Adrenal gland (tissue), 5 donors: ENCODE measurements around the gene PRPF40A.

Experiments used
- POLR2A ChIP-seq, 2 donors: fragments of 450-650 bp; IDR thresholded peaks; one replicate each; pipeline ENCODE4 v1.6.1; 2017; ENCODE audit warnings: antibody characterized with exemption in 2 of 2, mild to moderate bottlenecking in 2 of 2, moderate library complexity in 1 of 2
- TF ChIP-seq, protein P1 (sequence below), 6 experiments: fragments of 450-650 bp in 4 of 6; fragments of 200-600 bp in 2 of 6; sonication (generic) in 1 of 6; IDR thresholded peaks; 1 replicate in 5 of 6; 2 replicates in 1 of 6; pipeline versions ENCODE4 v1.5.1 to v1.8.0; 2016 to 2021; ENCODE audit warnings: antibody characterized with exemption in 6 of 6, mild to moderate bottlenecking in 2 of 6, moderate library complexity in 1 of 6
- donor health status: DM: no; HTN: no; CAD: no.

DNA sequence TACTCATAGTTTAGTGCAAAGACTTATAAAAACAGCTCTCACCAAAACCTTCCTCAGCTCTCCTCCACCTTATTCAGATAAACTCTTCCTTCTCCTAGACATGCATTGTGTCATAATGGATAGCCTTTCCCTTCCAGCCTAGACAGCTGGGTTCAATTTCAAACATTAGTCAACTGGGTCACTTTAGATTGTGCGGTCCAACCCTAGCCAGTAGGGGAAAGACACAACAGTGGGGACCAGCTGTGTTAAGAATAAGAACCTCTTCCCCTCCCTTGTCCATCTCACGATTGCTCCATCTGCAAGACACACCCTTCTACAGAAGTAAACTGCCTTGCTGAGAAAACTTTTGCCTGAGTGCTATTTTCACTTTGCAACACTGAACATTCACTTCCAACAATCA is 8.5 kb downstream of the PRPF40A start:
- TF ChIP-seq, protein P1, sequence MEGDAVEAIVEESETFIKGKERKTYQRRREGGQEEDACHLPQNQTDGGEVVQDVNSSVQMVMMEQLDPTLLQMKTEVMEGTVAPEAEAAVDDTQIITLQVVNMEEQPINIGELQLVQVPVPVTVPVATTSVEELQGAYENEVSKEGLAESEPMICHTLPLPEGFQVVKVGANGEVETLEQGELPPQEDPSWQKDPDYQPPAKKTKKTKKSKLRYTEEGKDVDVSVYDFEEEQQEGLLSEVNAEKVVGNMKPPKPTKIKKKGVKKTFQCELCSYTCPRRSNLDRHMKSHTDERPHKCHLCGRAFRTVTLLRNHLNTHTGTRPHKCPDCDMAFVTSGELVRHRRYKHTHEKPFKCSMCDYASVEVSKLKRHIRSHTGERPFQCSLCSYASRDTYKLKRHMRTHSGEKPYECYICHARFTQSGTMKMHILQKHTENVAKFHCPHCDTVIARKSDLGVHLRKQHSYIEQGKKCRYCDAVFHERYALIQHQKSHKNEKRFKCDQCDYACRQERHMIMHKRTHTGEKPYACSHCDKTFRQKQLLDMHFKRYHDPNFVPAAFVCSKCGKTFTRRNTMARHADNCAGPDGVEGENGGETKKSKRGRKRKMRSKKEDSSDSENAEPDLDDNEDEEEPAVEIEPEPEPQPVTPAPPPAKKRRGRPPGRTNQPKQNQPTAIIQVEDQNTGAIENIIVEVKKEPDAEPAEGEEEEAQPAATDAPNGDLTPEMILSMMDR (IDR thresholded peaks at IDR 0.05), result no peak
- no peak for TF ChIP-seq POLR2A (IDR thresholded peaks at IDR 0.05)
